ENCODE data around the gene CAPN8. TPM values are rescaled to one million over a fixed set of nuclear protein-coding genes. Genes with fewer than 3 reads are reported as not detected.

CAPN8 gene
- total RNA-seq, 4 donors from 2014 or later: 55.4 to 273 (median 91.6) TPM

DNA sequence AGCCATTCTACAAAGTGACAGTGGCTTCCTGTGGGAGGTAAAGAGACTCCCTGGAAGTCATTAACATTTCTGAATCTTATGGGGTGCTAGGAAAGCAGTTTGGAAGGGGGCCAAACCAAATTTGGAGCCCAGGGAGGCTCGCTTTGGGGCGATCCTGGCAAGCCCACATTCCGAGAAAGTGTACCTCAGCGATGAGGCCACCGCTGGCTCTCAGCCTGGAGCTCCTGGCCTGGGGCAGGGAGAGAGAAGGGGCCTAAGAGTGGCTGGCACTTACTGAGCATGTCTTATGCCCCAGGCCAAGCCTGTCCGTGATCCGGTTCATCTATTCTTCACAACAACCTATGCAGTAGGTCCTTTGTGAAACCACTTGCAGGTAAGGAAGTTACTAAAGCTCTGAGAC, 173.5 kb downstream of the CAPN8 start:
- H3K4me1 ChIP-seq: no peaks in the 10 kb centered on the region
- no peaks in the 10 kb centered on the region for H3K9me3 ChIP-seq
- 83% methylated on average over 7 of the region's 7 CpGs; no CpG with 5 or more reads in 1 of the 2 donors for WGBS, 2 donors (ENCODE audit: low coverage in 1 of 2)
- intact Hi-C loops (cut with DNase I; ENCODE audit: low total_unique reads): no loop called here
- no peak for TF ChIP-seq EP300 (IDR thresholded peaks at IDR 0.05; ENCODE audit: low read depth)
- no peak for TF ChIP-seq POLR2A (IDR thresholded peaks at IDR 0.05)
- TF ChIP-seq, protein P1, sequence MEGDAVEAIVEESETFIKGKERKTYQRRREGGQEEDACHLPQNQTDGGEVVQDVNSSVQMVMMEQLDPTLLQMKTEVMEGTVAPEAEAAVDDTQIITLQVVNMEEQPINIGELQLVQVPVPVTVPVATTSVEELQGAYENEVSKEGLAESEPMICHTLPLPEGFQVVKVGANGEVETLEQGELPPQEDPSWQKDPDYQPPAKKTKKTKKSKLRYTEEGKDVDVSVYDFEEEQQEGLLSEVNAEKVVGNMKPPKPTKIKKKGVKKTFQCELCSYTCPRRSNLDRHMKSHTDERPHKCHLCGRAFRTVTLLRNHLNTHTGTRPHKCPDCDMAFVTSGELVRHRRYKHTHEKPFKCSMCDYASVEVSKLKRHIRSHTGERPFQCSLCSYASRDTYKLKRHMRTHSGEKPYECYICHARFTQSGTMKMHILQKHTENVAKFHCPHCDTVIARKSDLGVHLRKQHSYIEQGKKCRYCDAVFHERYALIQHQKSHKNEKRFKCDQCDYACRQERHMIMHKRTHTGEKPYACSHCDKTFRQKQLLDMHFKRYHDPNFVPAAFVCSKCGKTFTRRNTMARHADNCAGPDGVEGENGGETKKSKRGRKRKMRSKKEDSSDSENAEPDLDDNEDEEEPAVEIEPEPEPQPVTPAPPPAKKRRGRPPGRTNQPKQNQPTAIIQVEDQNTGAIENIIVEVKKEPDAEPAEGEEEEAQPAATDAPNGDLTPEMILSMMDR (IDR thresholded peaks at IDR 0.05): no peak
- no peak for TF ChIP-seq POLR2AphosphoS5 (IDR thresholded peaks at IDR 0.05)
- H3K27me3 ChIP-seq: no peaks in the 10 kb centered on the region
- no peak overlapping the region for H3K4me3 ChIP-seq
- no peak for DNase-seq
- H3K36me3 ChIP-seq: no peaks in the 10 kb centered on the region
- H3K27ac ChIP-seq: no peak overlapping the region
- in situ Hi-C loops (cut with MboI; ENCODE audit: low pct_ligation_motif_present in 1 of 4, low pct_unique_long_range_greater_than_20kb in 1 of 4, low sequenced_read_pairs in 3 of 4): no loop called here

Small RNAs within 50 kb of the gene (small RNA-seq; reads per million reads assigned to genes)
- 0 reads per million in 4 donors for gene RNU6-1248P
- 0 to 0.48 (median 0) reads per million in 4 donors for gene SNRPEP10

Other genes with a start within 250 kb of the CAPN8 start
- 100 to 1,000 TPM; 193 to 505 (median 387) TPM for gene CAPN2, start 46.8 kb upstream of the CAPN8 start, total RNA-seq
- gene TP53BP2, start 180.2 kb upstream of the CAPN8 start, total RNA-seq: 10 to 100 TPM; 11.9 to 82.7 (median 31.2) TPM

Data from transverse colon (tissue), 4 donors.